WTC11 (cell line): ENCODE results near the gene DDX39B. TPM values are rescaled to one million over a fixed set of nuclear protein-coding genes. Genes with fewer than 3 reads are reported as not detected.

Source experiments
- ATAC-seq: fragments of 200-7000 bp; cut with Tn5 transposase; 2 replicates; pipeline ENCODE4 v1.10.0; 2021; ENCODE audit warnings: mild to moderate bottlenecking, moderate library complexity
- CTCF ChIA-PET: fragments of 300-600 bp; sonication (Branson Sonifier 250); formaldehyde crosslinking; loops from one replicate; lab custom pipeline; 2021; ENCODE audit warnings: antibody characterized with exemption; lab: Charles Lee
- POLR2A ChIA-PET: fragments of 350-600 bp; sonication (Branson Sonifier 250); formaldehyde crosslinking; loops from one replicate; lab custom pipeline; 2021; ENCODE audit warnings: antibody characterized with exemption; lab: Charles Lee
- DNase-seq: peaks from one replicate; pipeline ENCODE4 v3.0.0; 2021; ENCODE audit warnings: low spot score
- H3K27ac Mint-ChIP-seq: 2 replicates; pipeline ENCODE4 v1.8.0; 2021; ENCODE audit warnings: mixed read lengths
- H3K27me3 Mint-ChIP-seq: 2 replicates; pipeline ENCODE4 v1.8.0; 2021; ENCODE audit warnings: low read depth, mild to moderate bottlenecking, moderate library complexity, mixed read lengths
- H3K36me3 Mint-ChIP-seq: 2 replicates; pipeline ENCODE4 v1.8.0; 2021; ENCODE audit warnings: mixed read lengths
- H3K4me1 Mint-ChIP-seq: 2 replicates; pipeline ENCODE4 v1.8.0; 2022; ENCODE audit warnings: mixed read lengths
- H3K4me3 Mint-ChIP-seq: 2 replicates; pipeline ENCODE4 v1.8.0; 2021; ENCODE audit warnings: mild to moderate bottlenecking, moderate library complexity, mixed read lengths
- H3K9me3 Mint-ChIP-seq: 2 replicates; pipeline ENCODE4 v1.8.0; 2021; ENCODE audit warnings: mixed read lengths
- AR ChIP-seq: fragments of 250-450 bp; sonication (Bioruptor Pico); IDR thresholded peaks from 2 replicates; pipeline ENCODE4 v1.9.0; 2021; ENCODE audit warnings: mild to moderate bottlenecking
- CDX4 ChIP-seq: fragments of 250-450 bp; sonication (Bioruptor Pico); IDR thresholded peaks from 2 replicates; pipeline ENCODE4 v1.9.0; 2021; ENCODE audit warnings: moderate library complexity, mild to moderate bottlenecking, inconsistent platforms, borderline replicate concordance
- ELF4 ChIP-seq: sonication (generic); formaldehyde crosslinking; IDR thresholded peaks from 2 replicates; pipeline ENCODE4 v1.8.1; 2022; ENCODE audit warnings: low read depth, mild to moderate bottlenecking, moderate library complexity, missing genetic modification reagents
- FOXJ3 ChIP-seq: sonication (generic); formaldehyde crosslinking; IDR thresholded peaks from 2 replicates; pipeline ENCODE4 v1.9.0; 2021; ENCODE audit warnings: missing genetic modification reagents, mild to moderate bottlenecking, borderline replicate concordance
- FOXP1 ChIP-seq: sonication (generic); formaldehyde crosslinking; IDR thresholded peaks from 2 replicates; pipeline ENCODE4 v1.8.0; 2022; ENCODE audit warnings: missing genetic modification reagents, mild to moderate bottlenecking, moderate library complexity, borderline replicate concordance
- GTF2I ChIP-seq: fragments of 250-450 bp; sonication (Bioruptor Pico); conservative IDR thresholded peaks from 2 replicates; pipeline ENCODE4 v1.4.0; 2021; ENCODE audit warnings: mild to moderate bottlenecking
- JUN ChIP-seq: sonication (generic); formaldehyde crosslinking; IDR thresholded peaks from 2 replicates; pipeline ENCODE4 v1.8.0; 2023; ENCODE audit warnings: mild to moderate bottlenecking, missing genetic modification reagents
- MYBL2 ChIP-seq: sonication (generic); formaldehyde crosslinking; IDR thresholded peaks from 2 replicates; pipeline ENCODE4 v1.8.1; 2023; ENCODE audit warnings: mild to moderate bottlenecking, moderate library complexity, missing genetic modification reagents
- NFATC4 ChIP-seq: fragments of 250-450 bp; sonication (Bioruptor Pico); IDR thresholded peaks from 2 replicates; pipeline ENCODE4 v1.9.0; 2021; ENCODE audit warnings: mild to moderate bottlenecking
- NR1H2 ChIP-seq: sonication (generic); formaldehyde crosslinking; IDR thresholded peaks from 2 replicates; pipeline ENCODE4 v1.9.0; 2021; ENCODE audit warnings: mild to moderate bottlenecking, moderate library complexity, missing genetic modification reagents
- PRRX2 ChIP-seq: fragments of 250-450 bp; sonication (Bioruptor Pico); IDR thresholded peaks from 2 replicates; pipeline ENCODE4 v1.8.0; 2021; ENCODE audit warnings: mild to moderate bottlenecking
- TEAD4 ChIP-seq: sonication (generic); formaldehyde crosslinking; IDR thresholded peaks from 2 replicates; pipeline ENCODE4 v1.8.0; 2022; ENCODE audit warnings: mild to moderate bottlenecking, missing genetic modification reagents
- TP53 ChIP-seq: sonication (generic); formaldehyde crosslinking; IDR thresholded peaks from 2 replicates; pipeline ENCODE4 v1.8.1; 2023; ENCODE audit warnings: mild to moderate bottlenecking, missing genetic modification reagents
- ZNF425 ChIP-seq: fragments of 250-450 bp; sonication (Bioruptor Pico); conservative IDR thresholded peaks from 2 replicates; pipeline ENCODE4 v1.9.0; 2021; ENCODE audit warnings: mild to moderate bottlenecking
- total RNA-seq: library from RNA; stranded (reverse); gene quantifications from 3 replicates; pipeline ENCODE4 v1.2.3, GENCODE V29; 2021
- TF ChIP-seq, protein P1 (sequence below): sonication (generic); formaldehyde crosslinking; IDR thresholded peaks from 2 replicates; pipeline ENCODE4 v1.8.0; 2022; ENCODE audit warnings: mild to moderate bottlenecking, missing genetic modification reagents
- TF ChIP-seq, protein P2 (sequence below): sonication (generic); formaldehyde crosslinking; IDR thresholded peaks from 2 replicates; pipeline ENCODE4 v1.8.1; 2022; ENCODE audit warnings: low read depth, missing genetic modification reagents, borderline replicate concordance
- TF ChIP-seq, protein P3 (sequence below): sonication (generic); formaldehyde crosslinking; IDR thresholded peaks from 2 replicates; pipeline ENCODE4 v1.8.1; 2022; ENCODE audit warnings: missing genetic modification reagents, borderline replicate concordance
- TF ChIP-seq, protein P4 (sequence below): fragments of 250-450 bp; sonication (Bioruptor Pico); IDR thresholded peaks from 2 replicates; pipeline ENCODE4 v1.9.0; 2021; ENCODE audit warnings: mild to moderate bottlenecking
- TF ChIP-seq, protein P5 (sequence below): sonication (generic); formaldehyde crosslinking; IDR thresholded peaks from 2 replicates; pipeline ENCODE4 v1.8.1; 2023; ENCODE audit warnings: mild to moderate bottlenecking, missing genetic modification reagents, moderate library complexity
- TF ChIP-seq, protein P6 (sequence below): fragments of 250-450 bp; sonication (Bioruptor Pico); IDR thresholded peaks from 2 replicates; pipeline ENCODE4 v1.8.0; 2021; ENCODE audit warnings: mild to moderate bottlenecking

Gene DDX39B
- total RNA-seq, 1 experiment from 2014 or later = 712 TPM

DNA sequence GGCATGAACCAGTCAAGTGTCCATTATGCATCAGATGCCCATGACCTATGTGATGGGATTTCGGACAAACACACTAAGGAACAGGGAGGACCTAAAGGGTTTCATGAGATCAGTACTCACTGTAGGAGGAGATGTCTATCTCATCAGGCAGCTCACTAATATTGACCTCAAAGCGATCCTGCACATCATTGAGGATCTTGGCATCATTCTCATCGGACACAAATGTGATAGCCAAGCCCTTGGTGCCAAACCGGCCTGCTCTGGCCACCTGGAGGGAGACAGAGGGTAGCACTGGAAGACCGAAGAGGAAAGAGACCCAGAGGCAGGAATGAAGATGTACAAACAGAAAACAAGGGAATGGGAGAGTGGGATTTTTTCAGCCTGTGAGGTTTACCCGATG, 11.1 kb downstream of the DDX39B start:
- ChIA-PET CTCF (interaction anchor here (1.2 to 1.3 kb wide), 2 partner anchors 38 to 43 kb away, joined by 3 read pairs; no protein-coding TSS in a partner anchor), POLR2A (no interaction called here)
- Mint-ChIP-seq H3K4me1 (peaks cover 42% of the 10 kb centered on the region), H3K27me3 (no peaks in the 10 kb centered on the region), H3K4me3 (no peak overlapping the region), H3K9me3 (no peaks in the 10 kb centered on the region), H3K36me3 (peaks cover 60% of the 10 kb centered on the region), H3K27ac (peak overlapping the region; percentile 64)
- ATAC-seq (no peak), DNase-seq (no peak)
- TF ChIP-seq TEAD4 (CRISPR knock-in tag) (no peak), GTF2I (no peak), PRRX2 (CRISPR knock-in tag) (no peak), NR1H2 (CRISPR knock-in tag) (no peak), MYBL2 (no peak), ELF4 (CRISPR knock-in tag) (no peak), FOXP1 (CRISPR knock-in tag) (no peak), JUN (CRISPR knock-in tag) (no peak)
- TF ChIP-seq, protein P1, sequence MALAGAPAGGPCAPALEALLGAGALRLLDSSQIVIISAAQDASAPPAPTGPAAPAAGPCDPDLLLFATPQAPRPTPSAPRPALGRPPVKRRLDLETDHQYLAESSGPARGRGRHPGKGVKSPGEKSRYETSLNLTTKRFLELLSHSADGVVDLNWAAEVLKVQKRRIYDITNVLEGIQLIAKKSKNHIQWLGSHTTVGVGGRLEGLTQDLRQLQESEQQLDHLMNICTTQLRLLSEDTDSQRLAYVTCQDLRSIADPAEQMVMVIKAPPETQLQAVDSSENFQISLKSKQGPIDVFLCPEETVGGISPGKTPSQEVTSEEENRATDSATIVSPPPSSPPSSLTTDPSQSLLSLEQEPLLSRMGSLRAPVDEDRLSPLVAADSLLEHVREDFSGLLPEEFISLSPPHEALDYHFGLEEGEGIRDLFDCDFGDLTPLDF (CRISPR knock-in tag) = no peak
- TF ChIP-seq, protein P2, sequence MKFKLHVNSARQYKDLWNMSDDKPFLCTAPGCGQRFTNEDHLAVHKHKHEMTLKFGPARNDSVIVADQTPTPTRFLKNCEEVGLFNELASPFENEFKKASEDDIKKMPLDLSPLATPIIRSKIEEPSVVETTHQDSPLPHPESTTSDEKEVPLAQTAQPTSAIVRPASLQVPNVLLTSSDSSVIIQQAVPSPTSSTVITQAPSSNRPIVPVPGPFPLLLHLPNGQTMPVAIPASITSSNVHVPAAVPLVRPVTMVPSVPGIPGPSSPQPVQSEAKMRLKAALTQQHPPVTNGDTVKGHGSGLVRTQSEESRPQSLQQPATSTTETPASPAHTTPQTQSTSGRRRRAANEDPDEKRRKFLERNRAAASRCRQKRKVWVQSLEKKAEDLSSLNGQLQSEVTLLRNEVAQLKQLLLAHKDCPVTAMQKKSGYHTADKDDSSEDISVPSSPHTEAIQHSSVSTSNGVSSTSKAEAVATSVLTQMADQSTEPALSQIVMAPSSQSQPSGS (CRISPR knock-in tag) = no peak
- TF ChIP-seq, protein P3, sequence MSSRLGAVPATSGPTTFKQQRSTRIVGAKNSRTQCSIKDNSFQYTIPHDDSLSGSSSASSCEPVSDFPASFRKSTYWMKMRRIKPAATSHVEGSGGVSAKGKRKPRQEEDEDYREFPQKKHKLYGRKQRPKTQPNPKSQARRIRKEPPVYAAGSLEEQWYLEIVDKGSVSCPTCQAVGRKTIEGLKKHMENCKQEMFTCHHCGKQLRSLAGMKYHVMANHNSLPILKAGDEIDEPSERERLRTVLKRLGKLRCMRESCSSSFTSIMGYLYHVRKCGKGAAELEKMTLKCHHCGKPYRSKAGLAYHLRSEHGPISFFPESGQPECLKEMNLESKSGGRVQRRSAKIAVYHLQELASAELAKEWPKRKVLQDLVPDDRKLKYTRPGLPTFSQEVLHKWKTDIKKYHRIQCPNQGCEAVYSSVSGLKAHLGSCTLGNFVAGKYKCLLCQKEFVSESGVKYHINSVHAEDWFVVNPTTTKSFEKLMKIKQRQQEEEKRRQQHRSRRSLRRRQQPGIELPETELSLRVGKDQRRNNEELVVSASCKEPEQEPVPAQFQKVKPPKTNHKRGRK (CRISPR knock-in tag) = no peak
- TF ChIP-seq, protein P4, sequence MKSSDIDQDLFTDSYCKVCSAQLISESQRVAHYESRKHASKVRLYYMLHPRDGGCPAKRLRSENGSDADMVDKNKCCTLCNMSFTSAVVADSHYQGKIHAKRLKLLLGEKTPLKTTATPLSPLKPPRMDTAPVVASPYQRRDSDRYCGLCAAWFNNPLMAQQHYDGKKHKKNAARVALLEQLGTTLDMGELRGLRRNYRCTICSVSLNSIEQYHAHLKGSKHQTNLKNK (CRISPR knock-in tag) = no peak
- TF ChIP-seq, protein P5, sequence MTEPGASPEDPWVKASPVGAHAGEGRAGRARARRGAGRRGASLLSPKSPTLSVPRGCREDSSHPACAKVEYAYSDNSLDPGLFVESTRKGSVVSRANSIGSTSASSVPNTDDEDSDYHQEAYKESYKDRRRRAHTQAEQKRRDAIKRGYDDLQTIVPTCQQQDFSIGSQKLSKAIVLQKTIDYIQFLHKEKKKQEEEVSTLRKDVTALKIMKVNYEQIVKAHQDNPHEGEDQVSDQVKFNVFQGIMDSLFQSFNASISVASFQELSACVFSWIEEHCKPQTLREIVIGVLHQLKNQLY (CRISPR knock-in tag) = no peak

DNA sequence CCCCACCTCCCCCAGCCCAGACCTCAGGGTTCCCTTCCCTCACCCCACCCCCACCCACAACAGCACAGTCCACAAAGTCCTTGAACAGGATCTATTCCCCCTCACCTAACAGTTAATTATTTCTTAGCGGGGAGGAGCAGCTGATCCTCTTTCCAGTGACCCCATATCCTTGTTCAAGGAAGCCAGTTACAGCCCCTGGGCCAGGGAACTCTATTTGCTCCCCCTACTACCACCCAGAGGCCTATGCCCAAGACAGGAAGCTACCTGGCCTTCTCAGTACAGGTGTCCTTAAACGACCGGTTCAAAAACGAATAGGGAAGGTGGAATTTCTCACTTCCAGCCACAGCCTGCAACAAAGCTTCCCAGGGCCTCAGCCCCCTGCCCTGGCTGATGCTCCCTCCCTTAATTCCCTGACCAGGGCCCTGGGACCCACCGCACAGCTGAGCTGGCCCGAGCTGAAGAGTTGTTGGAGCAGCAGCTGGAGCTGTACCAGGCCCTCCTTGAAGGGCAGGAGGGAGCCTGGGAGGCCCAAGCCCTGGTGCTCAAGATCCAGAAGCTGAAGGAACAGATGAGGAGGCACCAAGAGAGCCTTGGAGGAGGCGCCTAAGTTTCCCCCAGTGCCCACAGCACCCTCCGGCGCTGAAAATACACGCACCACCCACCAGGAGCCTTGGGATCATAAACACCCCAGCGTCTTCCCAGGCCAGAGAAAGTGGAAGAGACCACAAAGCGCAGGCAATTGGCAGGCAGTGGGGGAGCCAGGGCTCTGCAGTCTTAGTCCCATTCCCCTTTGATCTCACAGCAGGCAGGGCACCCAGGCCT, 12.3 kb downstream of the DDX39B start:
- H3K4me3 Mint-ChIP-seq = no peak overlapping the region
- peaks cover 49% of the 10 kb centered on the region for H3K36me3 Mint-ChIP-seq
- DNase-seq (no peak), ATAC-seq (peak; percentile 31)
- H3K27ac Mint-ChIP-seq = peak overlapping the region; percentile 65; the same call in 1 of the 2 replicates
- ChIA-PET CTCF (interaction anchor here (0.9 to 1.9 kb wide), 7 partner anchors 17 to 87 kb away, joined by 3 to 10 read pairs (median 3); partner anchors contain the start of genes ATP6V1G2 and MICB), POLR2A (interaction anchor here (0.9 to 2.2 kb wide), 5 partner anchors 12 to 35 kb away, joined by 3 to 17 read pairs (median 9); partner anchors contain the start of genes ATP6V1G2, DDX39B, MICB and NFKBIL1)
- H3K4me1 Mint-ChIP-seq = peaks cover 36% of the 10 kb centered on the region
- H3K27me3 Mint-ChIP-seq = no peaks in the 10 kb centered on the region
- H3K9me3 Mint-ChIP-seq = no peaks in the 10 kb centered on the region
- TF ChIP-seq, protein P6, sequence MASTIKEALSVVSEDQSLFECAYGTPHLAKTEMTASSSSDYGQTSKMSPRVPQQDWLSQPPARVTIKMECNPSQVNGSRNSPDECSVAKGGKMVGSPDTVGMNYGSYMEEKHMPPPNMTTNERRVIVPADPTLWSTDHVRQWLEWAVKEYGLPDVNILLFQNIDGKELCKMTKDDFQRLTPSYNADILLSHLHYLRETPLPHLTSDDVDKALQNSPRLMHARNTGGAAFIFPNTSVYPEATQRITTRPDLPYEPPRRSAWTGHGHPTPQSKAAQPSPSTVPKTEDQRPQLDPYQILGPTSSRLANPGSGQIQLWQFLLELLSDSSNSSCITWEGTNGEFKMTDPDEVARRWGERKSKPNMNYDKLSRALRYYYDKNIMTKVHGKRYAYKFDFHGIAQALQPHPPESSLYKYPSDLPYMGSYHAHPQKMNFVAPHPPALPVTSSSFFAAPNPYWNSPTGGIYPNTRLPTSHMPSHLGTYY = 0 out of 2 replicates have a peak, but pooled peaks have one; percentile 8
- TF ChIP-seq CDX4 (CRISPR knock-in tag) (no peak), NR1H2 (CRISPR knock-in tag) (no peak), ZNF425 (CRISPR knock-in tag) (peak; percentile 66; the same call in 1 of the 2 replicates), GTF2I (no peak), TP53 (CRISPR knock-in tag) (no peak), AR (CRISPR knock-in tag) (peak; percentile 74; the same call in 1 of the 2 replicates), FOXJ3 (no peak), NFATC4 (CRISPR knock-in tag) (0 out of 2 replicates have a peak, but pooled peaks have one; percentile 67)
